Erythroblast (primary cell): ENCODE measurements around the gene MLXIPL.

ENCODE experiments used
- GATA1 ChIP-seq: IDR thresholded peaks from 2 replicates; pipeline ENCODE4 v1.6.1; 2011; ENCODE audit warnings: low read depth, mild to moderate bottlenecking, control low read depth, low read length, moderate library complexity
- POLR2A ChIP-seq: IDR thresholded peaks from 2 replicates; pipeline ENCODE4 v1.6.1; 2011; ENCODE audit warnings: mild to moderate bottlenecking, low read length

GRCh38 chr7:73556208-73557107 is 67.9 kb downstream of the MLXIPL start:
- TF ChIP-seq POLR2A (no peak), GATA1 (no peak)
